ENCODE data around the gene C6orf132. TPM values are rescaled to one million over a fixed set of nuclear protein-coding genes. Genes with fewer than 3 reads are reported as not detected.

C6orf132 gene
- total RNA-seq, 2 donors from 2014 or later: 1.9 to 2.8 TPM

DNA sequence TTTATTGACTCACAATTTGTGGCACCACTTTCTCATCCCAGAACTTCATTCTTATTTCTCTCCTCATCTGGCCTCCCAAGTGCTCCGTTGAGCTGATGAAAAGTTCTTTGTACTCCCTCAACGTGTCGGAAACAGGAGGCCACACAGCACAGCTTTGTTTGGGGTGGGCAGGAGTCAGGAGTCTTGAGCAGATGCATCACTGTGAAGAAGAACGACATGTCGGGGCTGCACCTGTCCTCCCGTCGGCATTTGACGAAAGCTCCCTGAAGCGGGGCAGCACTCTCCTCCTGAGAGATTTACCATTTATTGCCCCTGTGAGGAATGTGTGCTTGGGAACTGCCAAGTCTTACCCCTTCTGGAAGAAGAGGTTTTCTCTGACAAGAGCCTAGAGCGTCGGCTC, 64.0 kb downstream of the C6orf132 start:
- H3K27ac ChIP-seq: no peak overlapping the region
- TF ChIP-seq, protein P1, sequence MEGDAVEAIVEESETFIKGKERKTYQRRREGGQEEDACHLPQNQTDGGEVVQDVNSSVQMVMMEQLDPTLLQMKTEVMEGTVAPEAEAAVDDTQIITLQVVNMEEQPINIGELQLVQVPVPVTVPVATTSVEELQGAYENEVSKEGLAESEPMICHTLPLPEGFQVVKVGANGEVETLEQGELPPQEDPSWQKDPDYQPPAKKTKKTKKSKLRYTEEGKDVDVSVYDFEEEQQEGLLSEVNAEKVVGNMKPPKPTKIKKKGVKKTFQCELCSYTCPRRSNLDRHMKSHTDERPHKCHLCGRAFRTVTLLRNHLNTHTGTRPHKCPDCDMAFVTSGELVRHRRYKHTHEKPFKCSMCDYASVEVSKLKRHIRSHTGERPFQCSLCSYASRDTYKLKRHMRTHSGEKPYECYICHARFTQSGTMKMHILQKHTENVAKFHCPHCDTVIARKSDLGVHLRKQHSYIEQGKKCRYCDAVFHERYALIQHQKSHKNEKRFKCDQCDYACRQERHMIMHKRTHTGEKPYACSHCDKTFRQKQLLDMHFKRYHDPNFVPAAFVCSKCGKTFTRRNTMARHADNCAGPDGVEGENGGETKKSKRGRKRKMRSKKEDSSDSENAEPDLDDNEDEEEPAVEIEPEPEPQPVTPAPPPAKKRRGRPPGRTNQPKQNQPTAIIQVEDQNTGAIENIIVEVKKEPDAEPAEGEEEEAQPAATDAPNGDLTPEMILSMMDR (IDR thresholded peaks at IDR 0.05): no peak

DNA sequence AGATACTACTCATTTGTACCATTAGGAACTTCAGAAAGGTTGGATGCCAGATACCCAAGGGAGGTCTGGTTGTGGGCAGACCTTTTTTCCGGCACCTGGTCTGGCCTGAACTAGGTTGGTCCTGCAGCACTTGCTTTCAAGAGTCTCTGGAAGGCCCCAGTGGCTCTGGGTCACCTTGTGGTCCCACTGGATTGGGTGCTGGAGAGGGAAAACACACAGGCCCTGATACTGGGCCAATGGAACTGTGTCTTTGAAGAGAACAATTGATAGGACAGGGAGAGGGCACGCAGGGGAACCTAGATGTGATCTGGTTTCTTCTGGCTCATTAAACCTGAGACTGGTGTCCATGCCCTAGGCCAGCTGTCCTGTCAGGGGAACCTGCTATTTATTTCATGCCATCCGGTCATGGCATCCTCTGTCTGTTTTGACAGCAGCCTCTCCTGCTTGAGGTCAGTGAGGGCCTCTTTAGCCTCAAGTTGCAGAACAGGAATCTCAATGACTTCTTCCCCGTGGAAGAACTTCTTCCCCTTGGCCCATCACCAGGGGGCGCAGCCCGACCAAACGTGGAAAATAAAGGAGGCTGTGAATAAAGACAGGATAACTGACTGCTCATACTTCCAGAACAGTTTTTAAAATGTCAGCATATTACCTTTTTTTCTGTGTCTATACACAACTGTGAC, 67.1 kb downstream of the C6orf132 start:
- Histone ChIP-seq H3K9me3 (no peaks in the 10 kb centered on the region), H3K4me1 (peaks cover 0 to 13% of the 10 kb centered on the region in 2 donors), H3K27ac (peak overlapping the region in 1 of 2 donors; percentile 36), H3K4me3 (no peak overlapping the region), H3K27me3 (no peaks in the 10 kb centered on the region), H3K36me3 (peaks cover 49% of the 10 kb centered on the region)
- TF ChIP-seq, protein P1 (IDR thresholded peaks at IDR 0.05): peak; percentile 73 to 85
- DNase-seq (ENCODE audit: low spot score): peak; percentile 88

More for the DNA sequence above, 64.0 kb downstream of the C6orf132 start:
- no peaks in the 10 kb centered on the region for H3K9me3 ChIP-seq
- H3K4me1 ChIP-seq: peaks cover 0 to 13% of the 10 kb centered on the region in 2 donors
- H3K36me3 ChIP-seq: peaks cover 34% of the 10 kb centered on the region
- no peak for DNase-seq (ENCODE audit: low spot score)
- H3K4me3 ChIP-seq: no peak overlapping the region
- H3K27me3 ChIP-seq: no peaks in the 10 kb centered on the region

DNA sequence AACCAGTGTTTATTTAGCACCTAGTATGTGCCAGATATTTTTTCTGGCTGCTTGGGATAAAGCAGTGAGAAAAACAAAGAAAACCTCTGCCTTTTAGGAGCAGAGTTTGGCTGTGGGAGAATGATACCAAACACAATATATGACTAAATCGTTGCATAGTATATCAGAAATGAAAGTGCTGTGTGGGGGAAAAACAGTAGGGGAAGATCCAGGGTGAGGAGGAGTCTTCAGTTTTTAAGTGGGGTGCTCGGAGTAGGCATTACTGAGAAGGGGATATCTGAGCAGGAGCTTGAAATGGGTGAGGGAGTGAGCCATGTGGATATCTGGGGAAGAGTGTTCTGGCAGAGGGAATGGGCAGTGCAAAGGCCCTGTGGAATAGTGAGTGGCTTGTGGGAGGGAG, 69.1 kb downstream of the C6orf132 start:
- no peak for DNase-seq (ENCODE audit: low spot score)
- H3K36me3 ChIP-seq: peaks cover 66% of the 10 kb centered on the region
- H3K27me3 ChIP-seq: no peaks in the 10 kb centered on the region
- H3K4me3 ChIP-seq: no peak overlapping the region
- peaks cover 0 to 20% of the 10 kb centered on the region in 2 donors for H3K4me1 ChIP-seq
- TF ChIP-seq, protein P1 (IDR thresholded peaks at IDR 0.05): no peak
- H3K27ac ChIP-seq: peak overlapping the region in 1 of 2 donors; percentile 27
- no peaks in the 10 kb centered on the region for H3K9me3 ChIP-seq

DNA sequence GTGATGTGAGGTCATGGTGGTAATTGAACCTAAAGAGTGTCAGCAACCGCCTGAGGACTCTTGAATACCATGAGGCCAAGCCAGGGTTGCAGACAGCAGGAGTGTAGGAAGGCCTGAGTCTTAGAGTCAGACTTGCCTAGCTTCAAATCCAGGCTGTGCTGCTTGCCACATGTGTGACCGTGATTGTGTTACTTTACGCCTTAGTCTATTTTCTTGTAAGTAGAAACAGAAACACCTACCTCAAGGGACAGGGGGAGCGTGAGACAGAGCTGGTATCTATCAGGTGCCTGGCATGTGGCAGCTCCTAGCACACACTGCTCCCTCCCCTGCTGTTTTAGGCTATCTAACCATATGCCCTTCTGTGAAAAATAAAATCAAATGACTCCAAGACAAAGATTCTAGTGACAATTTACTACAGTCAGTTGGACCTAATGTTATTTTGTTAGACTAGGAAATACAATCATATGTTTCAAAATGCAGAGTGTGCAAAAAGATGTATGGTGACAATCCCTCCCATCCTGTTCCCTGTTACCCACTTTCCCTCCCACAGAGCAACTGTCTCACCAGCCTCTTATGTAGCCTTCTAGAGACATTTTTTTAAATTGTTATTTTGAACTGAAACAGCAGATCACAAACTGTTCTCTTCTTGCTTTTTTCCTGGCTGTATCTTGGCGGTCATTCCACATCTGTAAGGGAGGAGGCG, 70.4 kb downstream of the C6orf132 start:
- Histone ChIP-seq H3K4me3 (no peak overlapping the region), H3K27me3 (no peaks in the 10 kb centered on the region), H3K27ac (peak overlapping the region; percentile 30 to 39), H3K36me3 (peaks cover 59% of the 10 kb centered on the region), H3K9me3 (no peaks in the 10 kb centered on the region), H3K4me1 (peaks cover 0 to 29% of the 10 kb centered on the region in 2 donors)
- TF ChIP-seq, protein P1 (IDR thresholded peaks at IDR 0.05): no peak
- no peak for DNase-seq (ENCODE audit: low spot score)

DNA sequence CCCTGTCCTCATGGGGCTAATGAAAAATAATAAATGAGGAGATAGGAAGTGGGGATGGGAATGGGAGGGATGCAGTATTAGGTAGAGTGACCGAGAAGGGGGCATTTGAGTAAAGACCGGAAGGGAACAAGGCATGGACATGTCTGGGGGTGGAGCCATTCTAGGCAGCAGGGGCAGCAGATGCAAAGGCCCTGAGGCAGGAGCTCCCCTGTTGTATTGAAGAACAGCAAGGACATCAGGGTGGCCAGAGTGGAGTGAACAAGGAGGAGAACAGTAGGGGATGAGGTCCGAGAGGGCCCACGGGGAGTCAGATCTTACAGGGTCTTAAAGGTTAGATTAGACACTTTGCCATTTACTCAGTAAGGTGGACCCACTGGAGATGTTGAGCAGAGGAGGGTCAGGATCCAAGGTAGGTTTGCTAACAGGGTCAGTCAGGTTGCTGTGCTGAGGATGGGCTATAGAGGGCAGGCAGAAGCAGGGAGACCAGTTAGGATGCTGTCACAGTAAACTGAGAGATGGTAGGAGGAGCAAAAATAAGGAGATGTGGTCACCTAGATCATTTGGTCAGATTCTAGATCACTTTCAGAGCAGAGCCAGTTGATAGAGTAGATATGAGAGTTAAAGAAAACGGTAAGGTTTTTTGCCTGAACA, 73.4 kb downstream of the C6orf132 start:
- DNase-seq (ENCODE audit: low spot score): no peak
- peaks cover 0 to 24% of the 10 kb centered on the region in 2 donors for H3K4me1 ChIP-seq
- H3K36me3 ChIP-seq: peaks cover 78% of the 10 kb centered on the region
- H3K27me3 ChIP-seq: no peaks in the 10 kb centered on the region
- H3K27ac ChIP-seq: peak overlapping the region; percentile 80 to 84
- no peaks in the 10 kb centered on the region for H3K9me3 ChIP-seq
- H3K4me3 ChIP-seq: no peak overlapping the region
- TF ChIP-seq, protein P1 (IDR thresholded peaks at IDR 0.05): no peak
